C1 segment of cervical spinal cord (tissue), 14 donors: ENCODE measurements around the gene TPM2.
A peak's percentile ranks its signal among the peaks of the same experiment; 100 is the strongest.

Source experiments
- DNase-seq, 14 donors: peaks; one replicate each; lab custom pipeline; 2025; lab: John Stamatoyannopoulos, UW

Gene TPM2

GRCh38 chr9:35718721-35719511, 29.2 kb upstream of the TPM2 start:
- no peak for DNase-seq

- no peak for DNase-seq
Observed at GRCh38 chr9:35717132-35717870, 27.6 kb upstream of the TPM2 start.

- DNase-seq, result peak in 2 of 14 donors; percentile 16 to 90
Observed at GRCh38 chr9:35716230-35716629, 26.5 kb upstream of the TPM2 start.

GRCh38 chr9:35714579-35715252, 25.0 kb upstream of the TPM2 start:
- DNase-seq, result no peak

GRCh38 chr9:35714123-35714522, 24.4 kb upstream of the TPM2 start:
- DNase-seq, result peak in 1 of 14 donors; percentile 71

- no peak for DNase-seq
Observed at GRCh38 chr9:35713578-35713977, 23.9 kb upstream of the TPM2 start.

GRCh38 chr9:35712762-35713400, 23.2 kb upstream of the TPM2 start:
- DNase-seq, result no peak

GRCh38 chr9:35711501-35712428, 22.0 kb upstream of the TPM2 start:
- no peak for DNase-seq

- no peak for DNase-seq
Observed at GRCh38 chr9:35710818-35711500, 21.2 kb upstream of the TPM2 start.

GRCh38 chr9:35708146-35708545, 18.4 kb upstream of the TPM2 start:
- DNase-seq, result no peak

GRCh38 chr9:35706951-35707350, 17.2 kb upstream of the TPM2 start:
- DNase-seq, result no peak

GRCh38 chr9:35705836-35706430, 16.2 kb upstream of the TPM2 start:
- DNase-seq, result peak in 1 of 14 donors; percentile 92

- no peak for DNase-seq
Observed at GRCh38 chr9:35705372-35705771, 15.6 kb upstream of the TPM2 start.

GRCh38 chr9:35703906-35704672, 14.4 kb upstream of the TPM2 start:
- DNase-seq, result no peak

GRCh38 chr9:35702696-35703095, 13.0 kb upstream of the TPM2 start:
- no peak for DNase-seq

- DNase-seq, result no peak
Observed at GRCh38 chr9:35700942-35701341, 11.2 kb upstream of the TPM2 start.

GRCh38 chr9:35700031-35700430, 10.3 kb upstream of the TPM2 start:
- DNase-seq, result no peak

GRCh38 chr9:35698231-35698630, 8.5 kb upstream of the TPM2 start:
- DNase-seq, result no peak

- DNase-seq, result no peak
Observed at GRCh38 chr9:35697486-35697885, 7.8 kb upstream of the TPM2 start.
